H1 (cell line): Measurements from ENCODE around the gene RAB25. TPM values are rescaled to one million over a fixed set of nuclear protein-coding genes. Genes with fewer than 3 reads are reported as not detected.

Source experiments
- BCL11A ChIP-seq, 2 experiments: IDR thresholded peaks; one replicate each; pipeline ENCODE4 v1.6.1; 2011; ENCODE audit warnings: low read depth in 2 of 2, low read length in 2 of 2, mild to moderate bottlenecking in 2 of 2
- CBX5 ChIP-seq: fragments of 300-800, 300-1000 bp; sonication (generic); IDR thresholded peaks from 2 replicates; pipeline ENCODE4 v1.7.1; 2016; ENCODE audit warnings: antibody characterized with exemption, low read length, low read depth
- CEBPB ChIP-seq: IDR thresholded peaks from 2 replicates; pipeline ENCODE4 v1.6.1; 2012; ENCODE audit warnings: low read depth, low read length
- CTCF ChIP-seq, 3 experiments: IDR thresholded peaks; 1 replicate in 2 of 3; 2 replicates in 1 of 3; pipeline versions ENCODE4 v1.5.1 to v1.6.1; 2011; ENCODE audit warnings: low read length in 3 of 3, mild to moderate bottlenecking in 3 of 3, inconsistent platforms in 2 of 3, low read depth in 1 of 3, moderate library complexity in 1 of 3; ENCODE audit not compliant: insufficient read depth in 1 of 3; ENCODE audit errors: control extremely low read depth in 1 of 3
- TCF12 ChIP-seq: IDR thresholded peaks from 2 replicates; pipeline ENCODE4 v1.6.1; 2011; ENCODE audit warnings: low read depth, mild to moderate bottlenecking, low read length
- polyA plus RNA-seq, 7 experiments: library from polyadenylated mRNA; depleted of rRNA in 3 of 7; stranded (reverse) in 5 of 7; unstranded in 2 of 7; fragments of >200 nt in 5 of 7; fragments of 200-250 nt in 2 of 7; gene quantifications; 1 replicate in 5 of 7; 2 replicates in 1 of 7; 4 replicates in 1 of 7; pipeline versions ENCODE4 v1.2.1 to v1.2.3, GENCODE V29; 2011 to 2013; ENCODE audit warnings: missing spikeins in 2 of 7, mixed read lengths in 2 of 7
- total RNA-seq: library from RNA; stranded (reverse); fragmentation: NEBNext Ultra II Directional; extraction: Animal tissue kit (Norgen Biotek cat#: 25700); gene quantifications from 2 replicates; pipeline ENCODE4 v1.2.1, GENCODE V29; 2021

The RAB25 gene
- total and polyA plus RNA-seq, 2 of the 8 experiments (the other 6 are each of a cell fraction or from before 2014, with no cell fraction given), result 34.8 to 98.2 TPM

DNA sequence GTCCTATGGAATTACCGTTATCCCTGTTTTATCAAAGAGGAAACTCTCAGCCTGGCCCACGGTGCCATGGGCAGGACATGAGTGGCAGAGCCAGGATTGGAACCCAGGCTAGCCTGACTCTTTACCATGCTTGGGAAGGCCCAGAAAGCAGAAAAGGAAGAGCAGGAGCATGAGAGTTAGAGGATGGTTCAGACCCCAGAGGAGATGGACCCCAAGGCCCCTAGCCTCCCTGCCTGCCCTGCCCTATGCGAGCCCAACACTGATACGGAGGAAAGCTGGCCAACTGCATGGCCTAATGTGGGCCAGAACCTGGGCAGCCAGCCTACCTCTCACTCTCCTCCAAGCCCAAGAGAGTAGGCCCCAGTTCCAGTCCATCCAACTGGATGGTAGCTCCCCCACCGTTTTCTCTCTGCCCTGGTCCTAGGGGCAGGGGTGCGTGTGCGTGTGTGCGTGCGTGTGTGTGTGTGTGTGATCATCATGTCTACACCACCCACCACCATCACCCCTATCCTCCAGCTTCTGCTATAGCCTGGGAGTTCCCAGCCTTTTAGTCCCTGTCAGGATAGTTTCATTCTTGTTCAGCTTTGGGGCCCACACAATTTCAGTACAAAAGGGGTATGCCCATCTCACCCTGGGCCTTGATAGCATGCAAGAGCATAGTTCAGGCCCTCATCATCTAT, 36.7 kb downstream of the RAB25 start (continued):
- TF ChIP-seq CBX5, result no peak
- TF ChIP-seq CTCF (IDR thresholded peaks at IDR 0.05; ENCODE audit: control extremely low read depth in 1 of 3, insufficient read depth in 1 of 3, low read depth in 1 of 3, low read length in 3 of 3), result no peak
- no peak for TF ChIP-seq CEBPB
- no peak for TF ChIP-seq TCF12
- no peak for TF ChIP-seq BCL11A (IDR thresholded peaks at IDR 0.05; ENCODE audit: low read depth in 2 of 2, low read length in 2 of 2)
